Gastroesophageal sphincter (tissue), 4 donors: ENCODE data around the gene CCDC127. TPM values are rescaled to one million over a fixed set of nuclear protein-coding genes. Genes with fewer than 3 reads are reported as not detected.
A peak's percentile ranks its signal among the peaks of the same experiment; 100 is the strongest.
"Not testable (repeated sequence)": the region's sequence is repeated elsewhere in the genome, so short reads cannot be mapped to it uniquely, and the experiment has no call there.

Experiments
- ATAC-seq: fragments of 150-250 bp; one replicate; pipeline ENCODE4 v1.9.1; 2016; ENCODE audit warnings: mild to moderate bottlenecking, moderate library complexity
- H3K27ac ChIP-seq, 4 donors: fragments of 200-600 bp; sonication (generic) in 3 of 4; 1 replicate in 3 of 4; 2 replicates in 1 of 4; pipeline ENCODE4 v1.5.1; 2016 to 2019
- H3K27me3 ChIP-seq: fragments of 200-600 bp; sonication (generic); one replicate; pipeline ENCODE4 v1.5.1; 2019
- H3K36me3 ChIP-seq, 2 donors: fragments of 200-600 bp; sonication (generic); one replicate each; pipeline ENCODE4 v1.5.1; 2019; ENCODE audit warnings: control low read depth in 1 of 2
- H3K4me1 ChIP-seq, 3 donors: fragments of 200-600 bp; sonication (generic); 1 replicate in 2 of 3; 2 replicates in 1 of 3; pipeline ENCODE4 v1.5.1; 2016 to 2019; ENCODE audit warnings: control low read depth in 2 of 3
- H3K4me3 ChIP-seq, 2 donors: fragments of 200-600 bp; sonication (generic); one replicate each; pipeline ENCODE4 v1.5.1; 2019; ENCODE audit warnings: mild to moderate bottlenecking in 1 of 2, moderate library complexity in 1 of 2
- H3K9me3 ChIP-seq, 3 donors: fragments of 200-600 bp; sonication (generic); one replicate each; pipeline ENCODE4 v1.5.1; 2017 to 2019; ENCODE audit warnings: control low read depth in 2 of 3
- CTCF ChIP-seq, 4 experiments: fragments of 200-600 bp in 2 of 4; fragments of 450-650 bp in 2 of 4; sonication (generic) in 1 of 4; IDR thresholded peaks; one replicate each; pipeline ENCODE4 v1.5.1; 2017 to 2019; ENCODE audit warnings: antibody characterized with exemption in 4 of 4, mild to moderate bottlenecking in 2 of 4, moderate library complexity in 2 of 4
- EP300 ChIP-seq: sonication (generic); formaldehyde crosslinking; IDR thresholded peaks from one replicate; pipeline ENCODE4 v1.6.1; 2017; ENCODE audit warnings: antibody characterized with exemption, mild to moderate bottlenecking
- POLR2A ChIP-seq, 2 donors: fragments of 450-650 bp; IDR thresholded peaks; one replicate each; pipeline ENCODE4 v1.6.1; 2017; ENCODE audit warnings: antibody characterized with exemption in 2 of 2, mild to moderate bottlenecking in 2 of 2, moderate library complexity in 1 of 2
- POLR2AphosphoS5 ChIP-seq: sonication (generic); formaldehyde crosslinking; IDR thresholded peaks from one replicate; pipeline ENCODE4 v1.6.1; 2017; ENCODE audit warnings: antibody characterized with exemption
- WGBS, 2 donors: methylation state at CpG; one replicate each; pipeline ENCODE4 v1.1.5; 2018; ENCODE audit warnings: low coverage in 1 of 2; 5-methylcytosine and 5-hydroxymethylcytosine counted together
- total RNA-seq, 4 donors: library from RNA; depleted of rRNA; stranded (reverse); fragments of >200 nt; gene quantifications; one replicate each; pipeline ENCODE4 v1.1.0, GENCODE V29; 2016

The CCDC127 gene
- total RNA-seq, 4 donors from 2014 or later = 6.5 to 11.7 (median 8.2) TPM

DNA sequence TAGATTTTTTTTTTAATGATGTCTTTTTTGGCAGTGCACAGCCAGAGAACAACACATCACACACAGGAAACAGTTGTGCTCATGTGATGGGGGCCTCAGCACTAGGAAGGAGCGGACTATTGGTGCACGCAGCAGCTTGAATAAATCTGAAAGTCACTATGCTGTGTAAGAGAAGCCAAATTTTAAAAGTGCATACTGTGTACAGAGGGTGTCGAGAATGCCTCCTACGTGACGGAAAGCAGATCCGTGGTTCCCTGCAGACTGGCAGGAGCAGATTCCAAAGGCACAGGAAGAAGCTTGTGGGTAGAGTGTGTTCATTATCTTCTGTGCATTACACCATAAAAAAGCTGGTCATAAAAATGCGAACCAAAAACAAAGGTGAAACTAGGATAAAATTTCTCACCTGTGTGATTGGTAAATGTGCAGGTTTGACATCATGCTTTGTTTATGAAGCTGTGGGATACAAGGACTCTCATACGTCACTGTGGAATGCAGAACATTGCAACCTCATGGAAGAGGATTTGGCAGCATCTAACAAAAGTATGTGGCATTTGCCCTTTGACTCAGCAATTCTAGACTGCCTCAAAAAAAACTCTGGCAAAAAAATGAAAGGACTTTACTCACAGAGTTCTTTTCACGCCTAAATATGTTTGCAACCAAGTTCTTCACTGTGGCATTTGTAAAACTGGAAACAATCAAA, 45.5 kb upstream of the CCDC127 start:
- 24 to 41% methylated on average over 3 to 8 of the region's 9 CpGs for WGBS, 2 donors
- Histone ChIP-seq H3K36me3 (peaks cover 0 to 38% of the 10 kb centered on the region in 2 donors), H3K27ac (peak overlapping the region; percentile 19 to 81 (median 81)), H3K4me1 (peaks cover 0 to 24% (median 4%) of the 10 kb centered on the region in 3 donors)
- H3K9me3 ChIP-seq, H3K4me3 ChIP-seq, H3K27me3 ChIP-seq: not testable (repeated sequence)
- TF ChIP-seq POLR2AphosphoS5 = peak; percentile 75
- ATAC-seq = peak; percentile 92

DNA sequence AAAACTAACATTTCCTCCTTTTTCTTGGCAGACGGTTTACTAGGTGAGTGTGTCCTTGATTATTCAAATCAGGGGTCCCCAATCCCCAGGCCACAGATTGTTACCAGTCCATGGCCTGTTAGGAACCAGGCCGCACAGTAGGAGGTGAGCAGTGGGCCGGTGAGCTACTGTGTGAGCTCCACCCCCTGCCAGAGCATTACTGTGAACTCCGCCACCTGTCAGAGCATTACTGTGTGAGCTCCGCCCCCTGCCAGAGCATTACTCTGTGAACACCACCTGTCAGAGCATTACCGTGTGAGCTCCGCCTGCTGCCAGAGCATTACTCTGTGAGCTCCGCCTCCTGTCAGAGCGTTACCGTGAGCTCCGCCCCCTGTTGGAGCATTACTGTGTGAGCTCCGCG, 39.2 kb upstream of the CCDC127 start:
- no peaks in the 10 kb centered on the region for H3K4me1 ChIP-seq
- no peak for ATAC-seq
- no peaks in the 10 kb centered on the region for H3K27me3 ChIP-seq
- no peak overlapping the region for H3K4me3 ChIP-seq
- H3K27ac ChIP-seq = no peak overlapping the region
- peaks cover 0 to 71% of the 10 kb centered on the region in 2 donors for H3K36me3 ChIP-seq
- WGBS, 2 donors = 75 to 83% methylated on average over 1 of the region's 13 CpGs
- TF ChIP-seq EP300 (no peak), CTCF (IDR thresholded peaks at IDR 0.05) (no peak), POLR2A (IDR thresholded peaks at IDR 0.05) (no peak), POLR2AphosphoS5 (no peak)
- H3K9me3 ChIP-seq = no peaks in the 10 kb centered on the region

DNA sequence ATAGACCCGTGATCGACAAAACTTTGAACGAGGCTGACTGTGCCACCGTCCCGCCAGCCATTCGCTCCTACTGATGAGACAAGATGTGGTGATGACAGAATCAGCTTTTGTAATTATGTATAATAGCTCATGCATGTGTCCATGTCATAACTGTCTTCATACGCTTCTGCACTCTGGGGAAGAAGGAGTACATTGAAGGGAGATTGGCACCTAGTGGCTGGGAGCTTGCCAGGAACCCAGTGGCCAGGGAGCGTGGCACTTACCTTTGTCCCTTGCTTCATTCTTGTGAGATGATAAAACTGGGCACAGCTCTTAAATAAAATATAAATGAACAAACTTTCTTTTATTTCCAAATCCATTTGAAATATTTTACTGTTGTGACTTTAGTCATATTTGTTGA, 38.4 kb upstream of the CCDC127 start:
- not testable (repeated sequence) for ATAC-seq, H3K4me3 ChIP-seq, H3K4me1 ChIP-seq, H3K9me3 ChIP-seq, H3K27ac ChIP-seq, H3K27me3 ChIP-seq
- 88 to 95% methylated on average over 7 to 8 of the region's 8 CpGs for WGBS, 2 donors
- H3K36me3 ChIP-seq = peaks cover 0 to 77% of the 10 kb centered on the region in 2 donors

GRCh38 chr5:255116-255515, 37.2 kb upstream of the CCDC127 start:
- peaks cover 0 to 86% of the 10 kb centered on the region in 2 donors for H3K36me3 ChIP-seq
- H3K27ac ChIP-seq, ATAC-seq, H3K4me1 ChIP-seq, H3K9me3 ChIP-seq, H3K4me3 ChIP-seq, H3K27me3 ChIP-seq: not testable (repeated sequence)
- WGBS, 2 donors = 92 to 95% methylated on average over 3 to 7 of the region's 7 CpGs

- H3K4me1 ChIP-seq, H3K27me3 ChIP-seq, H3K27ac ChIP-seq, H3K4me3 ChIP-seq, ATAC-seq, H3K9me3 ChIP-seq: not testable (repeated sequence)
- peaks cover 0 to 94% of the 10 kb centered on the region in 2 donors for H3K36me3 ChIP-seq
- WGBS, 2 donors = no CpG with 5 or more reads among the region's 15 CpGs
Measured at GRCh38 chr5:254322-254721, 36.4 kb upstream of the CCDC127 start.

DNA sequence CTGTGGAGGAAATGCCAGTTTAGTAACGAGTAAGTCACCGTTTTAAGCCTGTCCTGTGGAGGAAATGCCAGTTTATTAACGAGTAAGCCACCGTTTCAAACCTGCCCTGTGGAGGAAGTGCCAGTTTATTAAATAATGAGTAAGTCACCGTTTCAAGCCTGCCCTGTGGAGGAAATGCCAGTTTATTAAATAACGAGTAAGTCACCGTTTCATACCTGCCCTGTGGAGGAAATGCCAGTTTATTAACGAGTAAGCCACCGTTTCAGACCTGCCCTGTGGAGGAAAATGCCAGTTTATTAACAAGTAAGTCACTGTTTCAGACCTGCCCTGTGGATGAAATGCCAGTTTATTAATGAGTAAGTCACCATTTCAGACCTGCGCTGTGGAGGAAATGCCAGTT, 34.6 kb upstream of the CCDC127 start:
- no peak overlapping the region for H3K27ac ChIP-seq
- TF ChIP-seq POLR2AphosphoS5 (no peak), CTCF (IDR thresholded peaks at IDR 0.05) (no peak), POLR2A (IDR thresholded peaks at IDR 0.05) (no peak), EP300 (no peak)
- no peaks in the 10 kb centered on the region for H3K27me3 ChIP-seq
- H3K36me3 ChIP-seq = peaks cover 0 to 96% of the 10 kb centered on the region in 2 donors
- H3K4me3 ChIP-seq = no peak overlapping the region
- no peak for ATAC-seq
- no peaks in the 10 kb centered on the region for H3K9me3 ChIP-seq
- no peaks in the 10 kb centered on the region for H3K4me1 ChIP-seq
- WGBS, 2 donors = 76 to 78% methylated on average over 10 of the region's 10 CpGs

- not testable (repeated sequence) for H3K27me3 ChIP-seq, H3K9me3 ChIP-seq, H3K4me1 ChIP-seq, ATAC-seq, H3K27ac ChIP-seq, H3K4me3 ChIP-seq
- 68 to 74% methylated on average over 9 to 11 of the region's 11 CpGs for WGBS, 2 donors
- H3K36me3 ChIP-seq = peaks cover 0 to 96% of the 10 kb centered on the region in 2 donors
Measured at GRCh38 chr5:251975-252374, 34.0 kb upstream of the CCDC127 start.

DNA sequence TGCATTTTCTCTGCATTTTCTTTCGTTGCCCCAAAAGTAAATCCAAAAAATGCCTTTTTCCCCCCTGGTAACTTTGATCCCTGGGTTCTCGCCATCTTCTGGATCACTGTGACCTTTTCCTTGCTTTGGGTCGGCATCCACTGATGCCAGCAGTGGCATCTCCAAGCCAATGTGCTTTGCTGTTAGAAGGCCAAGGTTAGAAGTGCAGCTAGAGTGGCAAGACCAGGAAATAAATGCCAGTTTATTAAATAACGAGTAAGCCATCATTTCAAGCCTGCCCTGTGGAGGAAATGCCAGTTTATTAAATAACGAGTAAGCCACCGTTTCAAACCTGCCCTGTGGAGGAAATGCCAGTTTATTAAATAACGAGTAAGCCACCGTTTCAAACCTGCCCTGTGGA, 33.6 kb upstream of the CCDC127 start:
- peaks cover 0 to 96% of the 10 kb centered on the region in 2 donors for H3K36me3 ChIP-seq
- not testable (repeated sequence) for H3K4me3 ChIP-seq, ATAC-seq, H3K4me1 ChIP-seq, H3K9me3 ChIP-seq, H3K27me3 ChIP-seq, H3K27ac ChIP-seq
- WGBS, 2 donors = 50 to 80% methylated on average over 1 to 8 of the region's 8 CpGs

GRCh38 chr5:251016-251415, 33.1 kb upstream of the CCDC127 start:
- WGBS, 2 donors = 100% methylated on average over 2 to 5 of the region's 12 CpGs
- not testable (repeated sequence) for H3K27ac ChIP-seq, H3K4me1 ChIP-seq, H3K27me3 ChIP-seq, H3K9me3 ChIP-seq, H3K4me3 ChIP-seq, ATAC-seq
- H3K36me3 ChIP-seq = peaks cover 0 to 96% of the 10 kb centered on the region in 2 donors

DNA sequence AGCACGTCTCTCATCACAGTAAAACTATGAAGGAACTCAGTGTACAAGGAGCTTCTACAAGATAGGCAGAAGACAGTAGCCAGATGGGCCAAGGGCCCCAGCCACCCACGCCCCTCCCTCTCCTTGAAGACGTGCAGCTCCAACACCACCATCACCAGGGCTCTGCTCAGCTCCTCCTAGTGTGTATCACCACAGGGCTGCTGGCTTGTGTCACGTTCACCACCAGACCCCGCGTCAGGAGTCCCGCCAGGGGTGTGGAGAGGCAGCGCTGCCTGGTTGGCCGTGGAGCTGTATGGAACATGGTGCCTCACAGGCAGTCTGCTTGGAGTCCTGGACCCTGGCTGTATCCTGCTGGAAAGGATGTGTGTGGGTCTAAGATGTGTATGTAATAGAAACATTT, 32.4 kb upstream of the CCDC127 start:
- H3K4me1 ChIP-seq, H3K9me3 ChIP-seq, H3K4me3 ChIP-seq, H3K27me3 ChIP-seq, ATAC-seq, H3K27ac ChIP-seq: not testable (repeated sequence)
- peaks cover 0 to 96% of the 10 kb centered on the region in 2 donors for H3K36me3 ChIP-seq
- 33 to 50% methylated on average over 1 of the region's 9 CpGs for WGBS, 2 donors

DNA sequence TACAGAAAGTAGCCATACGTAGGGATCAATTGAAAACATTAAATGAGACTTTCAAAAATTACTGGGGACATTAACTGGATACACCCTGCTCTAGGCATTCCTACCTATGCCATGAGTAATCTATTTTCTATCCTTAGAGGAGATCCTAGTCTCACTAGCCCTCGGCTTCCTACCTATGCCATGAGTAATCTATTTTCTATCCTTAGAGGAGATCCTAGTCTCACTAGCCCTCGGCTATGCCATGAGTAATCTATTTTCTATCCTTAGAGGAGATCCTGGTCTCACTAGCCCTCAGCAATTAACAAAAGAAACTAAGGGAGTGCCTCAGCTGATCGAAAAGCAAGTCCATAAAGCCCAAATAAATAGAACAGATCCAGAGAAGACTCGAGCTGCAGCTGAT, 27.8 kb upstream of the CCDC127 start:
- H3K4me1 ChIP-seq, H3K4me3 ChIP-seq, H3K27me3 ChIP-seq, ATAC-seq, H3K27ac ChIP-seq, H3K9me3 ChIP-seq: not testable (repeated sequence)
- H3K36me3 ChIP-seq = peaks cover 0 to 97% of the 10 kb centered on the region in 2 donors
- WGBS, 2 donors = 88 to 95% methylated on average over 3 to 5 of the region's 5 CpGs
